Stimulated activated CD4-positive, alpha-beta T cell treated with anti-CD3 and anti-CD28 coated beads, Interleukin-15, amount 100 ng/mL, for 1 hour (primary cell): ENCODE measurements around the gene ANTXR1.
"Not testable (repeated sequence)": the region's sequence is repeated elsewhere in the genome, so short reads cannot be mapped to it uniquely, and the experiment has no call there.

Source experiments
- DNase-seq, 2 donors: peaks; one replicate each; pipeline ENCODE4 v3.0.0-alpha.2; 2020; ENCODE audit warnings: low read depth in 1 of 2, low spot score in 1 of 2

ANTXR1 gene

GRCh38 chr2:69226903-69227302 lies 213.9 kb downstream of the ANTXR1 start:
- no peak for DNase-seq

- no peak for DNase-seq
These were observed 214.7 kb downstream of the ANTXR1 start for GRCh38 chr2:69227716-69228115.

GRCh38 chr2:69230946-69231345 lies 218.0 kb downstream of the ANTXR1 start:
- not testable (repeated sequence) for DNase-seq

- DNase-seq, result no peak
These were observed 218.8 kb downstream of the ANTXR1 start for GRCh38 chr2:69231612-69232277.

GRCh38 chr2:69235835-69236234 lies 222.9 kb downstream of the ANTXR1 start:
- DNase-seq, result not testable (repeated sequence)

GRCh38 chr2:69237070-69237670 lies 224.2 kb downstream of the ANTXR1 start:
- no peak for DNase-seq

- no peak for DNase-seq
These were observed 225.6 kb downstream of the ANTXR1 start for GRCh38 chr2:69238449-69239031.

- no peak for DNase-seq
These were observed 228.1 kb downstream of the ANTXR1 start for GRCh38 chr2:69241093-69241492.

GRCh38 chr2:69241664-69242514 lies 228.9 kb downstream of the ANTXR1 start:
- DNase-seq, result no peak

- DNase-seq, result no peak
These were observed 229.7 kb downstream of the ANTXR1 start for GRCh38 chr2:69242651-69243051.

- DNase-seq, result no peak
These were observed 230.7 kb downstream of the ANTXR1 start for GRCh38 chr2:69243652-69244051.

- no peak for DNase-seq
These were observed 231.9 kb downstream of the ANTXR1 start for GRCh38 chr2:69244882-69245281.

- DNase-seq, result no peak
These were observed 234.6 kb downstream of the ANTXR1 start for GRCh38 chr2:69247583-69247982.

GRCh38 chr2:69248232-69248631 lies 235.3 kb downstream of the ANTXR1 start:
- DNase-seq, result no peak

- no peak for DNase-seq
These were observed 238.0 kb downstream of the ANTXR1 start for GRCh38 chr2:69250981-69251380.

- no peak for DNase-seq
These were observed 239.0 kb downstream of the ANTXR1 start for GRCh38 chr2:69251943-69252342.

GRCh38 chr2:69253112-69253511 lies 240.1 kb downstream of the ANTXR1 start:
- DNase-seq, result no peak

- DNase-seq, result no peak
These were observed 240.8 kb downstream of the ANTXR1 start for GRCh38 chr2:69253611-69254301.

- DNase-seq, result no peak
These were observed 242.8 kb downstream of the ANTXR1 start for GRCh38 chr2:69255760-69256159.

GRCh38 chr2:69259994-69260591 lies 247.1 kb downstream of the ANTXR1 start:
- DNase-seq, result not testable (repeated sequence)

- DNase-seq, result no peak
These were observed 247.7 kb downstream of the ANTXR1 start for GRCh38 chr2:69260666-69261065.
